HG02623 (cell line): ENCODE data around the gene PPP1R9A.

Experiments
- ATAC-seq: cut with Tn5 transposase; IDR thresholded peaks from one replicate; pipeline ENCODE4 v1.9.1; 2021; ENCODE audit warnings: moderate library complexity; ENCODE audit not compliant: unreplicated experiment

PPP1R9A gene

DNA sequence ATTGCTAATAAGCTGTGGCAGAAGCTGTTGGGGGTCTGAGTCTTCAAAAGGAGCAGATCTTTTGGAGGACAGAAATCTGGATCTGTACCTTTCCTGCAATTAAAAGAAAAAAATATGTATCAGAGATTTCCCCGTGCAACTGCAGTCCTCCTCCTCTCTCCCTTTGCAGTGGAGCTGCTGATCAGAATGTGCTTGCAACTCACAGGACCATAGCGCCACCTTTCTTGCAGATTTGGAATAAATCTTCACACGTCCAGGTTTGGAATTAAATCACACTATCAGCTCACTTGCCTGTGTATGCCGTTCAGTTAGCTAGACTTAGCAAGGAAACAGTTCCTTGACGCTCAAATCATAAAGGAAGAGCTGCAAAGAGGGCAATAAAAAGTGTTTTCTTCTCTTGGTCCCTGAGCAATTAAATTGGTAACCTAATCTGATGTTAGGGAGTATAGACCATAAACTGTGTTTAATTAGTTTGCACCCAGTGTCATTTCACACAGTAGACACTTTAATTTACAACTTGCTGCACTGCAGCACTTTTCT is 339.5 kb downstream of the PPP1R9A start:
- ATAC-seq, result no peak

DNA sequence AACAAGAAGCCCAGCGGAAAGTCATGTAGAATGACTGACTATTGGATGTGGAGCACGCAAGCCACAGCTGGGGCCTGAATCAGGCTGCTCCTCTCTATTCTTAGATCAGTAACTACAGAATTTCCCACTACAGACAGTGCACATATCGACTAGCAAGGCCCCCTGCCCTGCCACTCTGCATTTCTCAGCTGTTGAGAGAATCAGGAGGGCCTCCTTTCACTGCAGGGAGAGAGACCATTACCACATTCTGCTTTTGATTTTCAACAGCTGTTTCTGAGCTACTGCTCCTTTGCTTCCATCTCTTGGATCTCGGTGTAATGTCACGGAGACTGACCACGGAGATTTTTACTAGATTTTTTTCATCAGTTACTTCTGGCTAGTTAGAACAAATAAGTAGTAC is 343.2 kb downstream of the PPP1R9A start:
- no peak for ATAC-seq

DNA sequence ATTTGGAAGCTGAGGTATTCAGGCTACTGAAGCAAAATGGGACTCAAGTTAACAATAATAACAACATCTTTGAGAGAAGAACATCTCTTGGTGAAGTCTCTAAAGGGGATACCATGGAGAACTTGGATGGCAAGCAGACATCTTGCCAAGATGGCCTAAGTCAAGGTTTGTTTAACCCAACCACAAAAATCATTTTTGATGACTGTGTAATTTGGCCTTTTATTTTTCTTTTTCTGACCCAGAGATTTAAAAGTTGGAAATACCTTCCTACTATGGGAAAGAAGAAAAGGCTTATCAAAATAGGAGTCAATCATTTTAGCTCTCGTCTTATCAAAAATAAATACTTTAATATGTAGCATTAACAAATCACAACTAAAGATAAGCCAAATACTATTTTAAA is 344.6 kb downstream of the PPP1R9A start:
- ATAC-seq, result no peak

DNA sequence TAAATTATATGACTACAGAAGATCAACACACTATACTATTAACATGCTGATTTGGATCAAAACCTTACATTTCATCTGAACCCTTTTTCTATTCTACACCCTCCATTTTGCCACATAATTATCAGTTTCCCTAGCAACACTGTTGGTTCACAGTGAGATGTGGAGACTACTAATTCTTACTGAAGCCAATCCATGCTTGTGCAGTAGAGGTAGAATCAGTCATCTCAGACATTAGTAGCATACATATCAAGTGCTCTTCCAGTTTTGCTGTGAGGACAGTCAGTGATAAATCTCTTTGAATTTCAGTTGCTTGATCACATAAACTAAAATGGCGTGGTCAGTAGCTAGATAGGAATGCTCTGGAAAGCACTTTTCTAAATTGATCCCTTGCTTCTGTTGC is 346.6 kb downstream of the PPP1R9A start:
- ATAC-seq, result no peak

DNA sequence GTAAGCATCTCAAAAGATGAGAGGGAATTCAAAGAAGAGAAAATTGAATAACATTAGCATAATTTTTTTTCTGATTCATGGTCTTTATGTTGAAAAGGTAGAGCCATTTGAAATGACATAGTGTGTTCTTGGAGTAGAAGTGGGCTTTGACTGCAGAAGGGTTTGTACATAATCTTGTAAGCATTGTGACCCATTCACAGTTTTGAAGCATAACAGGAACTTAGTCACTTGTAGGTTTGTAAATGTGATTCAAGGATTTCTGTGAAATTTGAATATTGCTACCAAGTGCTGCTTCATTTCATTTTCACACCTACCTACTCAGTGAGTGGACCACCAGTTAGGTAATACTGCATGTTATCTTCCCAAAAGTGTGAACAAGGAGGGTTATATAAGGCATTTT is 348.3 kb downstream of the PPP1R9A start:
- ATAC-seq, result no peak

DNA sequence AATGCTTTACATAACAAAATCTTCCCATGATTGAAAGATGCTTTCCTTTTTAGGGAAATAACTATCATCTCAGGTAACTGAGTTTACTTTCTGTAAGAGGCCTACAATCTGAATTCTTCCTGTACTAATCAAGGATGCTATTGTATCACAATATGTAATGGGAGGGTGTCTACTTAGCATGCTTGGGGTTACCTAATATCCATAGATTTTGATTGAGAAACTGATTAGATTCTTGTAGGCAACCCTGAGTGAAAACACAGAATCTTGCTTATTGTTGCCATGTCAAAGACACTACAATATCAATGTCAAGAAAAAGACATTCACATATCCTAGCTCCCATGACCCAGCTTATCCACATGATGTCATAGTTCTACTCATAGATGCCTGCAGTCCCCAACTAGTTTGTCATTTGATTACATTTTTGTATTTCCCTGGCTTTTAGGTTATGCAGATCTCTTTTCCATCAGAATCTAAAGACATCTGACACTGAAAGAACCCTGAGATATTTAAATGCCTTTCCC is 354.6 kb downstream of the PPP1R9A start:
- no peak for ATAC-seq

DNA sequence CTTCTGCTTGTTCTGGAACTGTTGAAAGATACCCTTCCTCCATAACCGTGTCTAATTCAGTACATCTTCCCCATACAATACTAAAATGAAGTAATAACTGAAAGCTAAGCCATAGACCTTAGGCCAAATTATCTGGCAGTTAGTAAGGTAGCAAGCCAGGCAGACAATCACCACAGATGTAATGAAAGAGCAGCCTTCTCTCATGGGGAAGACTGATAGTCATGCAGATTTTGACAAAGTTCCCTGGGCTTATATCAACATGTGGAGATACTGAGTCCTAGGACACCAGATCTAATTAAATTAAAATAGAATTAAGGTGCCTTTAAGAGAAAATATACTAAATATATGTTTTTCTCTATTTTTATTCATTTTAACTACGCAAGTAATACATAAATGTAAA is 355.5 kb downstream of the PPP1R9A start:
- ATAC-seq, result no peak

DNA sequence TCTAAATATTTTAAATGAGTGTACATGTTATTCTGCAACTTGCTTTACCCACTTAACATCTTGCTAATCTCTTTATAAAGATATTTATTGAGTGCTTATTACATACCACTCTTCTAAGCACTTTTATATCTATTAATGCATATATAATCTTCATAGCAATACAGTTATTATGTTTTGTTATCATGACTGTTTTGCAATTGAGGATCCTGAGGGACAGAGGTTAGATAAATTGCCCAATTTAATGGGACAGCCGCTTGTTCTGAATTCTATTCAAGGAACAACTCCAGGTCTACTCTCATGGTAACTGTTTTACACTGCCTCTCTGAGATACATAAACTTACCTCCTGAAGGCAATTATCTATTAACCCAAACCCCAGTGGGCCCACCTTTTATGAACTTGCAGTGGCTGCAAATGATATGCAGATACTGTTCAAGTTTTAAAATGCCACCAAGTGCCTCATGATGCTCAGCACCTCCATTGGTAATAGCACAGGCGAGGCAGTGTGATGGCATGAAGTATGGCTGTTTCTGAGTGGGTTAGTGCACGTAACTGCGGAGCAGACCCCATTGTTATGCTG is 356.5 kb downstream of the PPP1R9A start:
- no peak for ATAC-seq

DNA sequence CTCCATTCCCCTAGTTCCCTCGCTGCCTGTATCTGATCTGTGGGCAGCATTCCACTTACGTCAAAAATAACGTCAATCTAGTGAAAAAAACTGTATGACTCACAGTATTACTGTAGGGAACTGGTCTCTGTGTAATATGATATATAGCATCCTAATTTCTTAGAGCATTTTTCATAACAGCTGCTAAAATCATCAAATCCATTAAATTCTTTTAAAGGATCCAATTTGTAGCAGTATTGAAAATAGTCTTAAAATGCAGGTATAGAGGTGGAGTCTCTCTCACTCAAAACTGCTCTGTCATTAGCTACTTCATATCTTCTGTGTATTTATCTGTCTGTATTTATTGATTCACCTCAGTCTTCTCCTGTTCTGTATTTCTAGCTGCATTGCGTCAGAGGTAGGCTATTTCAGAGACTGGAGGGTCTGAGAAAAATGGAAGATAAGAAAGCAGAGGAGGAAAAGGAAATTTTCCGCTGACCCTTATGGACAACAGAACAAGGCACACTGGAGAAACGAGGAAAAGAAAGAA is 357.0 kb downstream of the PPP1R9A start:
- no peak for ATAC-seq

DNA sequence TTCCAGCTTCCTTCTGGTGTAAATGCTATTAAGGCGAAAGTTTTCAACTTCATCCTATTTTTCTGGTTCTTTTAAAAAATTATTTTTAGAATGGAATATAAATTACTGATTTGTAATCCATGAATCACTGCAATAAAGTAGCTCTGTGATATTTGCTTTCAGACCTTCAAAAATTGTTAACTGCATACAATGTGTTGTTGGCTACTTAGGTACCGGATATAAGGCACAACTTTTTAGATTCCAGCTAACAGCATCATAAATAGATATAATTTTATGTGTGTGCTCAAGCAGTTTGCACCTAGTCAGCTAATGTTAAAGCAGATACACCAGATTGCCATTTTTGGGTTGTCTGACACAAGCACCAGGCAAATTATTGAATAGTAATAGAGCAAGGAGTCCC is 358.2 kb downstream of the PPP1R9A start:
- no peak for ATAC-seq

DNA sequence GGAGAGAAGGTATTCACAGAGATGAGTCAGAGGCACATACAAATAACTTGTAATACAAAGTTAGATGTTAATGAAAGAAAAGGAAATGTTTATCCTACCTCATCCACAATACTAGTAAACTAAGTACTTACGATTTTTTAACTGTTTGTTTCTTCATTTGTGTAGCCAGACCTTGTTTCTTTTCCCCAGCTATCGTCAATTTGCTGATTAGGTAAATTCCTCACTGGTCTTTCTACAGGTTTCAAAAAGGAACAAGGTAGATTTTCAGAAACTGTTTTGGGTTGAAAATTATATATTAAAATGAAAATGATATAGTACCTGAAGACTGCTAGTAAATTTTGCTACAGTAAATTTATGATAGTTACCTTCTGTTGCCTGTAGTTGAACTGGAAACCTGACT is 360.4 kb downstream of the PPP1R9A start:
- no peak for ATAC-seq

DNA sequence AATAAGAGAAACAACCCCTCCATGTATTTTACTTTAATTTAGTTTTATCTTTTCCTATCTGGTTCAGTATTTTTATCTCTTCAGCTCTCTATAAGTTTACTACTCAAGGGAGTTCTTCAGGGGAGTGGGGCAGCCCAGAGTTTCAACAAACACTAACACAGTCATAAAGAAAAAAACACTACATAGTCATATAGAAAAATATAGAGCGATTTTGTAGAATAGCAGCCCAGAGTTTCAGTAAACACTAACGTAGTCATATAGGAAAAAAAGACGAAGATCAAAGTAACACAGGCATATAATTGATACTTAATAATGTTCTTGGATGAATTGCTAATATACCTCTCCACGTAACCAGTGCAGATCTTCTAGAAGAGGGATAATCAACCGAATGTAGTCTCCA is 362.2 kb downstream of the PPP1R9A start:
- ATAC-seq, result no peak

DNA sequence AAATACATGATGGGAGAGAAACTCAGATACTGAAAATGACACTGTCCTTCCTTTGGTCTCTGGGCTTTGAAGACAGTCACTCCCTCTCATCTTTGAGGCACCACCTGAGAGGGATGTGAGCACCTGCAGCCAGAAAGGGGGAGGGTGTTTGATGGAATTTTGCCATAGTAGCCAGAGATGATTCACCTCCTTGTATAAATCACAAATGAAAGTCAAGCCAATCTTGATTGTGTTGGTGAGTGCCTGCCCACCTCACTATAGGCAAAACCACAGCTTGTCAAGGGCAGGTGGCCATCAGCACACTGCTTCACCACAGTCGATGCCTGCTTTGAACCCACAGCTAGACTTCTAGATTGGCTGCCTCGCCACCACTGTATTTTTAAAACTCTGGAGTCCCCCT is 368.7 kb downstream of the PPP1R9A start:
- ATAC-seq, result no peak

DNA sequence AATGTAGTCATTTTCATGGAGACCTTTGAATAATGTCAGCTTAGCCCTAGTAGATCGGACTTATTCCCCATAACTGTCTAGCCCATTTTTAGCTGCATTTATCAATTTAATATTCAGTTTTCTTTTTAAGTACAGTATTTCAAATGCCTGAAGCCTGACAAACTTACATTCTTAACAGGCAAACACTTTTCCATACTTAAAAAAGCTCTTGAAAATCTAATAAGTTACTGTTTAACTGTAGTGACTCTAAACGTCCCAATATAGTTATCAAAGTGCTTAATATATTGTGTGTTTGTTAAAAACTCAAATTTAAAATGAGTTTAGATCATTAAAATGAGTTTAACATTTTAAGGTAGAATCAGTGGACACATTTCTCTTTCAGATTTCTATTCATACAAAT is 372.0 kb downstream of the PPP1R9A start:
- no peak for ATAC-seq

DNA sequence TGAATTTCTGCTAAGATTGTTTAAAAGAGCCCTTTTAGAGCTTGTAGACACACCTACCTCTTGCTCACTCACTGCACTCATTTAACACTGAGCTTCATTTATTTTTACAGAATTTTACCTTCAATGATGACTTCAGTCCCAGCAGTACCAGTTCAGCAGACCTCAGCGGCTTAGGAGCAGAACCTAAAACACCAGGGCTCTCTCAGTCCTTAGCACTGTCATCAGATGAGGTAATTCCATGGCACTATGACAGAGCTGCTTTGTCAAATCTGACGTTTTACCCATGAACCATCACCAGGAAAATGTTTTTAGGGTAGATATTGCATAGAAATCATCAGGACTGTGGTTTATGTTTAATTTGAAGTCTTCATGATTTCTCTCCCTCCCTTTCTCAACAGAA is 378.7 kb downstream of the PPP1R9A start:
- ATAC-seq, result no peak

DNA sequence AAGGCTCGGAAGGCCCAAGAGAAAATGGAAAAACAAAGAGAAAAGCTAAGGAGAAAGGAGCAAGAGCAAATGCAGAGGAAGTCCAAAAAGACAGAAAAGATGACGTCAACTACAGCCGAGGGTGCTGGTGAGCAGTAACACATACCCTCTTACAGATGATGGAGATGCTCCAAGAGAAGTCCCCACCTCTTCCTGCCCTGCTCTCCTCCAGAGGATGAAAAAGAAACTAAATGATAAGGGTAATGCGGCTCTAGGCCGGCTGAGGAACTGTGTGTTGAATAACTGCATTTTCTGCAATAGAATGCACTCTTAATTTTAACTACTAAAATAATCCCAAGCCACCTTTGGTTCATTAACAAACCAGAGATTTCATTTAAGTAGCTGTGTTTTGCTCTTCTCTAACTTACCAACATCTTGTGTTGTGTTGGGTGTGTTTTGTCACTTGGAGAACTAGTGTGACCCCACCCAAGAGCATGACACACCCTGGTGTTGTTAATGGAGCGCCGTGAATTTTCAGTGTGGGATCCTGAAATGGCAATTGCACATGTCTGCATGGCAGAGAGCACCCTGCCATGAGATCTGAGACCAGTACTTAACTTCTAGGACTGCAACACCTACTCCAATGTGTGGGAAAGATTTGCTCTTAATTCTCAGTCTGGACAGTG is 382.9 kb downstream of the PPP1R9A start:
- ATAC-seq, result no peak

DNA sequence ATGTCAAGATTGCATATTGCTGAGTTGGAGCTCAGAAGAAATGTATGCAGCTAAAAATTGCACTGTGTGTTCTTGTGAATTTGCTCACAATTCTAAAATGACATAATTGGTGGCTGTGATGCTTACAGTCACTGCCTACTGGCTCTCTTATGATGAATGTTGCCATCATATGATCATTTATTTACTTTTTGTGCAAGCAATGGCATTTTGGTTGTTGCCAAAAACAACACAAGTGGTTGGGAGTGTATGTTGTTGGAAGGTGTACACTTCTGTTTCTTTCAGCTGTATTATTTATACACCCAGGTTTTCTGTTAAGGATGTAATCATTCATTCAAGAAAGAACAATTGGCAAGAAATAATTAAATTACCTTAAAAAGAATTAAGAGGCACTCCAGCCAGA is 388.0 kb downstream of the PPP1R9A start:
- ATAC-seq, result no peak

DNA sequence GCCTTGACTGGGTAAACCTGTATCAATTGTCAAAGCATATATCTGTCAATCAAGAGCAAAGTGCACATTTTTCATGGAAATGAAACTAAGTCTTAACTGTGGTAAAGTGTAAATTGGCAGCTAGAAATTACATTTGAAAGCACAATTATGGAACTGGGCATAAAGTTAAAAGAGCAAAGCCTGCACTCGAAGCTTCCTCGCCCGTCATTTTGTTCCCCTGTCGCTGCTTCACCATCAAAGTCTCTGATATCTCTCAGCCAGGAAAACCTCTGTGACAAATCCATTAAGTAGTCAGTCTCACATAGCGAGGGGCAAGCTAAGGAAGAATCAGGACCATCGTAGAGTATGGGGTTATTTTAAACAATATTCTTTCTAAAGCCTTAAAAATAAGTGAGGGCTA is 389.1 kb downstream of the PPP1R9A start:
- ATAC-seq, result no peak

DNA sequence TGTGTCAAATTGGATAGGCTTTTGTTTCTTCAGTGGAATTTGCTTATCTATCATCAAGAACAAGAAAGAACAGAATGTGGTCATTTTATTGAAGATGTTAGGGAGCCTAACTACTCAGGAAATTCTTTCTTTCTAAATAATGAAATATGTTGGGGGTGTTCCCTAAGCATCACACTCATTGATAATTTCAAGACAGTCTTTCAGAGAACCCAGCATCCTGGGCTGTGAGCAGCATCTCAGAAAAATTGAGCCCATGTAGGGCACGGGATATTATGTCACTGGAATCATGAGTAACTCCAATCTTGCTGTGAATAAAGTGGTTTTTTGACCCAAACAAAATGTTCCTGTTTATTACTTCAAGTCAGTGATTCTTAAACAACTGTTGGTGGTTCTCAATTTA is 389.6 kb downstream of the PPP1R9A start:
- ATAC-seq, result no peak

DNA sequence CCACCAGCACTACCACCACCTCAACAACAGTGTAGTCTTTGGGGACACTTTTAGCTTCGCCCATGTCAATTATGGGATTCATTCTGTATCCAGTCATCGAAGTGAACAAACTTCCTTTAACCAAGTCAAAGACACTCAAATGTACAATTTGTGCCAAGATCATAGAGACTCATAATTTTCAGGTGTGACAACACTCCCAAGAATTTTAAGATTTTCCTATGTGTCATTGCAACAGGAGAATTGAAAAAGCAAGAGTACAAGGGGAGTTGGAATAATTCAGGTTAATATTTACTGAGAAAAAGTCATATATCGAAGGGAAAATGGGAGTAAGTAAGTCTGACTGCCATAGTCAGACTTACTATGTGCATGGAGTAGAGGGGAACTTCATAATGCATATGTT is 390.7 kb downstream of the PPP1R9A start:
- no peak for ATAC-seq

DNA sequence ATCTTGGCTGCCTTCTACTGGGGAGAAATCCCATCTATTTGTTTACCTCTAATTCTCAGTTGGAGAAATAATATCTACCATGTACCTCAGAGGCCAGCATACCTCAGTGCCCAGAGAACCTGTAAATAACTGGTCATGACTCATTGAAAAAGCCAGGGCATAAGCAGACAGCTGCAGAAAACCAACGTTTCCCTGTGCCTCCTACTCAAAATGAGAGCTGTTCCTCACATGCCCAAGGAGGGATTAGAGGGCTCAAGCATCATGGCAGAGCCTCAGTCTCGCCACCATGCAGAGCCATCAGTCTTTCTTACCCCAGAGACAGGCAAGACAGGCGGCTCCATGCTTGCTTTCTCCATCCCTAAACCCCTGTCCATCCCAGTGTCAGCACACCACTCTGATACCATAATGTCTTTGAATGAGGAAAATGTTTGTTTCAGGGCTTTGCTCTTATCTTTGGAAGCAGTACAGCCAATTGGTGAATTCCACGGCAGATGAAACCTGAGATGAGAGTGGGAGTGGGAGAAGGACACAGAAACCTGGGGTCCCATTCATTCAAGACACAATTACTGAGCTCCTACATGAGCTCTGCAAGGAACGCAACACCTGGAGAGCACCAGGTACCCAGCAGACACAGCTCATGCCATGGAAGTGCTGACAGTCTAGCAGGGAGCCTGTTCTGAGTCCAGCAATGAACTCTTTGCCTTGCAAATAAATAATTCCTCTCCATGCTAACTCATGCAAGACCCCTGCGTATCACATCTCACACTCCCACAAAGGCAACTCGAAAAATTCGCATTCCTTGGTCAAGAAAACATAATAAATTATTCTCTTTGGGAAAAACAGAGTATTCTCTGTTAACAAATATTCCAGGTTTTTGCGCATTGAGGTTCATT is 395.9 kb downstream of the PPP1R9A start:
- no peak for ATAC-seq
